Osteocyte (in vitro differentiated cells): ENCODE results near the gene TMEM154. TPM values are rescaled to one million over a fixed set of nuclear protein-coding genes. Genes with fewer than 3 reads are reported as not detected.

Experiments used
- DNase-seq: peaks from one replicate; pipeline ENCODE4 v3.0.0; 2021; ENCODE audit warnings: mixed read lengths; ENCODE audit not compliant: unreplicated experiment; ENCODE audit errors: extremely low spot score
- H3K27ac Mint-ChIP-seq: one replicate; pipeline ENCODE4 v1.8.0; 2021; ENCODE audit warnings: mild to moderate bottlenecking, mixed read lengths; ENCODE audit not compliant: unreplicated experiment
- H3K27me3 Mint-ChIP-seq: one replicate; pipeline ENCODE4 v1.8.0; 2021; ENCODE audit warnings: mixed read lengths; ENCODE audit not compliant: unreplicated experiment
- H3K36me3 Mint-ChIP-seq: one replicate; pipeline ENCODE4 v1.8.0; 2021; ENCODE audit warnings: mixed read lengths; ENCODE audit not compliant: unreplicated experiment
- H3K4me1 Mint-ChIP-seq: one replicate; pipeline ENCODE4 v1.8.0; 2021; ENCODE audit warnings: mixed read lengths; ENCODE audit not compliant: unreplicated experiment
- H3K4me3 Mint-ChIP-seq: one replicate; pipeline ENCODE4 v1.8.0; 2021; ENCODE audit warnings: mild to moderate bottlenecking, moderate library complexity, mixed read lengths; ENCODE audit not compliant: unreplicated experiment
- H3K9me3 Mint-ChIP-seq: one replicate; pipeline ENCODE4 v1.8.0; 2021; ENCODE audit warnings: mixed read lengths; ENCODE audit not compliant: unreplicated experiment
- total RNA-seq: library from RNA; stranded (reverse); gene quantifications from 2 replicates; pipeline ENCODE4 v1.2.1, GENCODE V29; 2021
- TF ChIP-seq, protein P1 (sequence below): fragments of 200-600 bp; sonication (generic); IDR thresholded peaks from 2 replicates; pipeline ENCODE4 v1.5.0; 2021; ENCODE audit warnings: antibody characterized with exemption, mild to moderate bottlenecking, moderate library complexity

Gene TMEM154
- total RNA-seq, 1 donor from 2014 or later, result 1.4 TPM

DNA sequence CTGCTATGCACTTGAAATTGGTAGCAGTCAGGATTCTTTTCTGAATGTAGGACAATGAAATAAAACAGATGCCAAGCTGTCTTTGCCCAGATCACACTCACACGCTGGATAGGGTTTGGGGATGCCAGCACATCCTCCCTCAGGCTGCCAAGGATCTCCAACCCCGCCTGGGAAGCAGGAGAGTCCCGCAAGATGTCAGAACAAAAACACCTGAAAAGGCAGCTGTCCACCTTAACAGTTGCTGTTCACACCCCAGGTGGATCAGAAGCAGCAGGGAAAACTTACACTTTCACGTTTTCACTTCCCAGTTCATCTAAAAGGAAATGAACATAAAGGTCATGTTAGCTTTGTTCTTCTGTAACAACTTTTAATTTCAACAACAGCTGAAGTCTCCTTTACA, 35.7 kb downstream of the TMEM154 start:
- no peak overlapping the region for H3K27ac Mint-ChIP-seq
- peaks cover 8% of the 10 kb centered on the region for H3K27me3 Mint-ChIP-seq
- DNase-seq, result no peak
- no peaks in the 10 kb centered on the region for H3K36me3 Mint-ChIP-seq
- TF ChIP-seq, protein P1, sequence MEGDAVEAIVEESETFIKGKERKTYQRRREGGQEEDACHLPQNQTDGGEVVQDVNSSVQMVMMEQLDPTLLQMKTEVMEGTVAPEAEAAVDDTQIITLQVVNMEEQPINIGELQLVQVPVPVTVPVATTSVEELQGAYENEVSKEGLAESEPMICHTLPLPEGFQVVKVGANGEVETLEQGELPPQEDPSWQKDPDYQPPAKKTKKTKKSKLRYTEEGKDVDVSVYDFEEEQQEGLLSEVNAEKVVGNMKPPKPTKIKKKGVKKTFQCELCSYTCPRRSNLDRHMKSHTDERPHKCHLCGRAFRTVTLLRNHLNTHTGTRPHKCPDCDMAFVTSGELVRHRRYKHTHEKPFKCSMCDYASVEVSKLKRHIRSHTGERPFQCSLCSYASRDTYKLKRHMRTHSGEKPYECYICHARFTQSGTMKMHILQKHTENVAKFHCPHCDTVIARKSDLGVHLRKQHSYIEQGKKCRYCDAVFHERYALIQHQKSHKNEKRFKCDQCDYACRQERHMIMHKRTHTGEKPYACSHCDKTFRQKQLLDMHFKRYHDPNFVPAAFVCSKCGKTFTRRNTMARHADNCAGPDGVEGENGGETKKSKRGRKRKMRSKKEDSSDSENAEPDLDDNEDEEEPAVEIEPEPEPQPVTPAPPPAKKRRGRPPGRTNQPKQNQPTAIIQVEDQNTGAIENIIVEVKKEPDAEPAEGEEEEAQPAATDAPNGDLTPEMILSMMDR, result no peak
- no peaks in the 10 kb centered on the region for H3K9me3 Mint-ChIP-seq
- no peaks in the 10 kb centered on the region for H3K4me1 Mint-ChIP-seq
- no peak overlapping the region for H3K4me3 Mint-ChIP-seq

DNA sequence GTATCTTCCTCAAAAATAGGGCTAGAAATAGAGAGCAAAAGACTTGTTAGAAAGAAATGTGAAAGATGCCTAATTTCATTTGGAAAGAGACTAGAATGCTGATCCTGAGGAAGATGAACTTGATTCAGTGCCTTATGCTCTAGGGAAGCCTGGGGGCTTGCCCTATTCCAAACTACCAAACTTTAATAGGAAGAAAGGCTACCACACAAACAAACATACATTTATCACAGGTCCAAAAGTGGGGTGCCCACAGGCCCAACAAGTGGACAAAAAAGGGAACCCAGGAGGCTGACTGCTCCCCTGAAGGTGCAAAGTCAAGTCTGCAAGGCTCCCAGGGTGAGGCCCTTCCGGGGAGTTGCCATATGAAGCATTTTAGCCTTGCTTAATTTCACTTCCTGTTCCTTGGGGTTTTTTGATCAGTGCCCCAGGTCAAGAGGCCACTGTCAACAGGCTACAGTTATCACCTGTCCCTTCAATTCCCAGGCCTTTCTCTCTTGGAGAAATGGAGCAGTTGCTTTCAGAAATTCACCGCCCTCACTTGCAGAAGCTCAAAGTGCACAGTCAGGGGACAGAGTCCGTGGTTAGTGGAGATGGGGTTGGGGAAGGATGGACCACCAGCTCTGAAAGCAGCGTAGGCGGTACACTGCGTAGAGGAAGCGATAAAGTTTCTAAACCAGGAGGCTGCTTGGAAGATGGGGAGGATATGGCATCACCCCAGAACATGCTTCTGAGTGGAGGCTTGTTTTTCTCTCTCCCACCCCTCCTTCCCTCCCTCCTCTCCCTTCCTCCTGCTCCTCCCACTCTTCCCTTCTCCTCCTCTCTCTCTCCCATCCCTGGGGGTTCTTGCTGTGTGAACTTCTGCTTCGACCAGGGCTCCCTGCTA, 36.4 kb downstream of the TMEM154 start:
- Mint-ChIP-seq H3K27ac (no peak overlapping the region), H3K4me3 (no peak overlapping the region), H3K4me1 (no peaks in the 10 kb centered on the region), H3K9me3 (no peaks in the 10 kb centered on the region), H3K36me3 (no peaks in the 10 kb centered on the region), H3K27me3 (peaks cover 8% of the 10 kb centered on the region)
- DNase-seq, result no peak
- TF ChIP-seq, protein P1, result no peak

DNA sequence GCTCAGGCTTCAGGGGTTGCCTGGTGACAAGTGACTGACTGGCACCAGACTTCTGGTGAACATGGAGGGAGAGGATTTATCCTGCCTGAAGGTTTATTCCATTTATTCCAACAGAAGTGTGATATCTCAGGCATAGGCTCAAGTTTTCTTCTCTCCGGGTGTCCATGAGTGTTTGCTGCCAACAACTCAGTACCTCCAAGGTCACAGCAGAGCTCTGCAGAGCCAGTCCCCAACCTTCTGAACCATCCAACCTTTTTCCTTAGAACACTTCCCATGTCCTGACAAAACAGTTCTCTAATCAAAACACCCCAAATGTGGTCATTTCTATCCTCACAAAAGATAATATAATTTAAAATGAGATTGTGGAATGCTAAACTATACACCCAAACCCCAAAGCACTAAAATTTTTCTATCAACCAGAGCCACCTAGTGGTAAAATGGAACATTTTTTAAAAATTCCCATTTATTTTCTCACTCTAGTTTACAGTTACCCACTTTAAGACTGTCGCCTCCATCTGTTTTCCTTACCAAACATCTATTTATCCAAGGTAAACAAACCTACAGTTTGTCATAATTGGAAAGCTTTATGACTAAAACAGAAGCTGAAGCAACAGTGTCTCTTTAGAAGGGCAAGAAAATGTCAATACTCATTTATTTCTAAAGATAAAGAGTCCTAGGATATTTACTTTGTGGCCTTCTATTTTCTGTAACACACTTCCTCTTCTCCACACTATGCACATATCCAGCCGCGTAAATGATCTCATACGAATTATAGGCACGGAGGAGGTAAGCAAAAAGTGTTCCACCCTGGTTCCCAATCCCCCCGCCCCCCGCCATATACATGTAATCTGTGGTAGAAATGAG, 39.5 kb downstream of the TMEM154 start:
- Mint-ChIP-seq H3K27ac (no peak overlapping the region), H3K36me3 (no peaks in the 10 kb centered on the region), H3K4me3 (no peak overlapping the region), H3K4me1 (no peaks in the 10 kb centered on the region), H3K27me3 (peaks cover 4% of the 10 kb centered on the region), H3K9me3 (no peaks in the 10 kb centered on the region)
- TF ChIP-seq, protein P1, result peak; percentile 68
- DNase-seq, result no peak

DNA sequence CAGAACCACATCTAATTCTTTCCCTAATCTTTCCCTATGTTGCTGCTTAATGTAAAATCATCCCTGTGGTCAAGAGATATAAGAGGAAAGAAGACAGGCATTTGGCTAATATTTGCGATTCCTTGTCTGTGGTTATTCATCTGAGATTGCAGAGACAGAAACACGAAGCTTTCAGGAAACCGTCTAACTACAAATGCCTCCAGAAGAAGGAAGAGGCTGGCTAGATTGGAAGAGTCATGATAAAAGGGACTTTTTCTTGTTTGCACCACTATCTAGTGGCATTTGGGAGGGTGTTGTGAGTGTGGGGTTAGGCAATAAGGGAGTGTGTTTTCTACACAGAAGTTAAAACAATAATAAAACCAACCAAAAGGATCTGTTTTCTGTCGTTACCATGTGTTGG, 43.9 kb downstream of the TMEM154 start:
- no peak overlapping the region for H3K4me3 Mint-ChIP-seq
- H3K4me1 Mint-ChIP-seq, result peaks cover 3% of the 10 kb centered on the region
- H3K27me3 Mint-ChIP-seq, result no peaks in the 10 kb centered on the region
- DNase-seq, result no peak
- no peaks in the 10 kb centered on the region for H3K9me3 Mint-ChIP-seq
- H3K27ac Mint-ChIP-seq, result no peak overlapping the region
- TF ChIP-seq, protein P1, result no peak
- no peaks in the 10 kb centered on the region for H3K36me3 Mint-ChIP-seq
